Ecto neural progenitor cell (in vitro differentiated cells): ENCODE results near the gene SSH2.

Source experiments
- DNase-seq: peaks from one replicate; pipeline ENCODE4 v3.0.0-alpha.2; 2018; ENCODE audit warnings: low spot score

Gene SSH2

GRCh38 chr17:29588562-29589411 is 341.2 kb downstream of the SSH2 start:
- peak; percentile 74 for DNase-seq

- DNase-seq: peak; percentile 52
Observed at GRCh38 chr17:29588017-29588561, 341.9 kb downstream of the SSH2 start.

GRCh38 chr17:29587591-29587990 is 342.4 kb downstream of the SSH2 start:
- DNase-seq: peak; percentile 61

GRCh38 chr17:29586676-29587469 is 343.2 kb downstream of the SSH2 start:
- peak; percentile 49 for DNase-seq

- peak; percentile 50 for DNase-seq
Observed at GRCh38 chr17:29585080-29585751, 344.8 kb downstream of the SSH2 start.

- DNase-seq: peak; percentile 57
Observed at GRCh38 chr17:29584452-29585079, 345.5 kb downstream of the SSH2 start.

- DNase-seq: peak; percentile 47
Observed at GRCh38 chr17:29583324-29584248, 346.4 kb downstream of the SSH2 start.

- DNase-seq: no peak
Observed at GRCh38 chr17:29582772-29583171, 347.3 kb downstream of the SSH2 start.

- DNase-seq: no peak
Observed at GRCh38 chr17:29582254-29582765, 347.7 kb downstream of the SSH2 start.

GRCh38 chr17:29581583-29582253 is 348.3 kb downstream of the SSH2 start:
- peak; percentile 46 for DNase-seq

- peak; percentile 86 for DNase-seq
Observed at GRCh38 chr17:29579866-29580771, 349.9 kb downstream of the SSH2 start.

- DNase-seq: no peak
Observed at GRCh38 chr17:29578626-29579485, 351.2 kb downstream of the SSH2 start.

GRCh38 chr17:29577385-29578211 is 352.4 kb downstream of the SSH2 start:
- no peak for DNase-seq

- no peak for DNase-seq
Observed at GRCh38 chr17:29577001-29577370, 353.0 kb downstream of the SSH2 start.

GRCh38 chr17:29576214-29577000 is 353.6 kb downstream of the SSH2 start:
- DNase-seq: no peak
